Peyer's patch (tissue), 4 donors: ENCODE data around the gene SIL1. TPM values are rescaled to one million over a fixed set of nuclear protein-coding genes. Genes with fewer than 3 reads are reported as not detected.
"Not testable (repeated sequence)": the region's sequence is repeated elsewhere in the genome, so short reads cannot be mapped to it uniquely, and the experiment has no call there.

Source experiments
- DNase-seq, 3 donors: peaks; one replicate each; pipeline ENCODE4 v3.0.0-alpha.2; 2017 to 2019
- H3K27ac ChIP-seq, 4 donors: fragments of 200-600 bp; sonication (generic); one replicate each; pipeline ENCODE4 v1.5.1; 2016 to 2019
- H3K27me3 ChIP-seq, 2 donors: fragments of 200-600 bp; sonication (generic); one replicate each; pipeline ENCODE4 v1.5.1; 2019
- H3K36me3 ChIP-seq, 3 donors: fragments of 200-600 bp; sonication (generic); one replicate each; pipeline ENCODE4 v1.5.1; 2016 to 2019
- H3K4me1 ChIP-seq, 4 donors: fragments of 200-600 bp; sonication (generic); one replicate each; pipeline ENCODE4 v1.5.1; 2016 to 2019
- H3K4me3 ChIP-seq, 4 donors: fragments of 200-600 bp; sonication (generic); 1 replicate in 3 of 4; 2 replicates in 1 of 4; pipeline ENCODE4 v1.5.1; 2016 to 2019; ENCODE audit warnings: mild to moderate bottlenecking in 1 of 4
- H3K9me3 ChIP-seq, 4 donors: fragments of 200-600 bp; sonication (generic); one replicate each; pipeline ENCODE4 v1.5.1; 2016 to 2019; ENCODE audit warnings: mild to moderate bottlenecking in 1 of 4
- CTCF ChIP-seq, 6 experiments: fragments of 450-650 bp in 4 of 6; fragments of 200-600 bp in 2 of 6; sonication (generic) in 1 of 6; IDR thresholded peaks; one replicate each; pipeline ENCODE4 v1.5.1; 2017 to 2019; ENCODE audit warnings: antibody characterized with exemption in 6 of 6, mild to moderate bottlenecking in 3 of 6, moderate library complexity in 1 of 6
- POLR2A ChIP-seq, 2 donors: fragments of 450-650 bp; IDR thresholded peaks; one replicate each; pipeline ENCODE4 v1.5.1; 2017; ENCODE audit warnings: antibody characterized with exemption in 2 of 2, mild to moderate bottlenecking in 2 of 2, moderate library complexity in 2 of 2
- total RNA-seq, 4 donors: library from RNA; depleted of rRNA; stranded (reverse); fragments of >200 nt; gene quantifications; one replicate each; pipeline ENCODE4 v1.1.0, GENCODE V29; 2016

SIL1 gene
- total RNA-seq, 4 donors from 2014 or later = 23.6 to 84.2 (median 39.2) TPM

DNA sequence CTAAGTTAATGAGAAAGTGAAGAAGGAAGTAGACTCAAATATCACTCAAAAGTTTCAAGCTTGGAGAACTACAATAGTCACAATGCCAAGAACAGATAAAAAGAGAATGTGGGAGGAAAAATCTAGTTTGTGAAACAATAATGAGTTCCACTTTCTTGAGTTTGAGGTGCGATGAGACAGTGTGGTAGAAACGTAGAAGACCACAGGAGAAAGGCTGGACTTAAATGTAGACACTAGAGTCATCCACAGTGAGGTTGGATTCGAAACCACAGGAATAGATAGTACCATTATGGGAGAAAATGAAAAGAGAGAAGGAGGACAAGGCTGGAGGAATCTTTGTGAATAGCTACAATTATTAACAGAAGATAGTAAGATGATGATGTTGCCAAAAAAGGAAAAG lies 182.0 kb downstream of the SIL1 start:
- no peak overlapping the region for H3K4me3 ChIP-seq
- H3K27me3 ChIP-seq = no peaks in the 10 kb centered on the region
- H3K36me3 ChIP-seq = peaks cover 0 to 10% (median 0%) of the 10 kb centered on the region in 3 donors
- no peak overlapping the region for H3K27ac ChIP-seq
- TF ChIP-seq CTCF (IDR thresholded peaks at IDR 0.05) (no peak), POLR2A (IDR thresholded peaks at IDR 0.05) (no peak)
- no peaks in the 10 kb centered on the region for H3K9me3 ChIP-seq
- no peaks in the 10 kb centered on the region for H3K4me1 ChIP-seq
- no peak for DNase-seq

GRCh38 chr5:139014726-139015125 lies 183.4 kb downstream of the SIL1 start:
- H3K27me3 ChIP-seq = no peaks in the 10 kb centered on the region
- DNase-seq = no peak
- H3K27ac ChIP-seq = no peak overlapping the region
- no peak overlapping the region for H3K4me3 ChIP-seq
- no peaks in the 10 kb centered on the region for H3K4me1 ChIP-seq
- H3K9me3 ChIP-seq = no peaks in the 10 kb centered on the region
- no peaks in the 10 kb centered on the region for H3K36me3 ChIP-seq
- TF ChIP-seq CTCF (IDR thresholded peaks at IDR 0.05) = no peak
- no peak for TF ChIP-seq POLR2A (IDR thresholded peaks at IDR 0.05)

GRCh38 chr5:139012176-139012575 lies 186.0 kb downstream of the SIL1 start:
- Histone ChIP-seq H3K9me3 (no peaks in the 10 kb centered on the region), H3K27ac (no peak overlapping the region), H3K27me3 (no peaks in the 10 kb centered on the region), H3K36me3 (no peaks in the 10 kb centered on the region), H3K4me1 (no peaks in the 10 kb centered on the region), H3K4me3 (no peak overlapping the region)
- TF ChIP-seq CTCF (IDR thresholded peaks at IDR 0.05) = no peak
- TF ChIP-seq POLR2A (IDR thresholded peaks at IDR 0.05) = no peak
- DNase-seq = no peak

- Histone ChIP-seq H3K27ac (peak overlapping the region in 1 of 4 donors; percentile 11), H3K4me3 (peak overlapping the region in 2 of 4 donors; percentile 41 to 42)
- H3K4me1 ChIP-seq, H3K36me3 ChIP-seq, DNase-seq, H3K27me3 ChIP-seq, H3K9me3 ChIP-seq: not testable (repeated sequence)
Observed at GRCh38 chr5:139011156-139011555, 187.0 kb downstream of the SIL1 start.

GRCh38 chr5:139004374-139005307 lies 193.5 kb downstream of the SIL1 start:
- no peaks in the 10 kb centered on the region for H3K4me1 ChIP-seq
- H3K27ac ChIP-seq = no peak overlapping the region
- no peaks in the 10 kb centered on the region for H3K9me3 ChIP-seq

More at GRCh38 chr5:139004374-139005307, 193.5 kb downstream of the SIL1 start:
- H3K36me3 ChIP-seq = no peaks in the 10 kb centered on the region
- H3K4me3 ChIP-seq = no peak overlapping the region
- no peak for TF ChIP-seq CTCF (IDR thresholded peaks at IDR 0.05)
- no peak for TF ChIP-seq POLR2A (IDR thresholded peaks at IDR 0.05)
- H3K27me3 ChIP-seq = no peaks in the 10 kb centered on the region
- no peak for DNase-seq
